SK-N-SH (cell line): ENCODE measurements around the gene SLC44A2.

Experiments used
- FOXJ3 ChIP-seq: sonication (generic); formaldehyde crosslinking; IDR thresholded peaks from 2 replicates; pipeline ENCODE4 v1.5.1; 2020; ENCODE audit warnings: mild to moderate bottlenecking, missing genetic modification reagents
- RFX5 ChIP-seq: IDR thresholded peaks from 2 replicates; pipeline ENCODE4 v1.6.1; 2012; ENCODE audit warnings: mild to moderate bottlenecking, improper control_type of control experiment, low read length
- SMC3 ChIP-seq: IDR thresholded peaks from 2 replicates; pipeline ENCODE4 v1.6.1; 2012; ENCODE audit warnings: low read depth, low read length, improper control_type of control experiment
- TF ChIP-seq, protein P1 (sequence below): fragments of 150-350 bp; IDR thresholded peaks from 2 replicates; pipeline ENCODE4 v1.6.1; 2016; ENCODE audit warnings: mild to moderate bottlenecking, low read depth, low read length

GRCh38 chr19:10683064-10683426, 57.7 kb downstream of the SLC44A2 start:
- no peak for TF ChIP-seq RFX5
- TF ChIP-seq SMC3, result no peak
- TF ChIP-seq, protein P1, sequence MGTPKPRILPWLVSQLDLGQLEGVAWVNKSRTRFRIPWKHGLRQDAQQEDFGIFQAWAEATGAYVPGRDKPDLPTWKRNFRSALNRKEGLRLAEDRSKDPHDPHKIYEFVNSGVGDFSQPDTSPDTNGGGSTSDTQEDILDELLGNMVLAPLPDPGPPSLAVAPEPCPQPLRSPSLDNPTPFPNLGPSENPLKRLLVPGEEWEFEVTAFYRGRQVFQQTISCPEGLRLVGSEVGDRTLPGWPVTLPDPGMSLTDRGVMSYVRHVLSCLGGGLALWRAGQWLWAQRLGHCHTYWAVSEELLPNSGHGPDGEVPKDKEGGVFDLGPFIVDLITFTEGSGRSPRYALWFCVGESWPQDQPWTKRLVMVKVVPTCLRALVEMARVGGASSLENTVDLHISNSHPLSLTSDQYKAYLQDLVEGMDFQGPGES, result no peak
- TF ChIP-seq FOXJ3 (CRISPR knock-in tag), result no peak
